Endometrial microvascular endothelial cells (primary cell): Measurements from ENCODE around the gene PROX1. TPM values are rescaled to one million over a fixed set of nuclear protein-coding genes. Genes with fewer than 3 reads are reported as not detected.

Experiments
- in situ Hi-C: cut with HindIII; loops from 2 replicates; pipeline ENCODE4 v1.10.0; 2017; ENCODE audit warnings: low sequenced_read_pairs, low pct_unique_long_range_greater_than_20kb; ENCODE audit errors: inconsistent ontology term
- total RNA-seq: library from RNA; depleted of rRNA; stranded (reverse); fragments of >200 nt; gene quantifications from one replicate; pipeline ENCODE4 v1.2.3, GENCODE V29; 2015; ENCODE audit errors: inconsistent ontology term

PROX1 gene
- total RNA-seq, 1 donor from 2014 or later, result not detected

DNA sequence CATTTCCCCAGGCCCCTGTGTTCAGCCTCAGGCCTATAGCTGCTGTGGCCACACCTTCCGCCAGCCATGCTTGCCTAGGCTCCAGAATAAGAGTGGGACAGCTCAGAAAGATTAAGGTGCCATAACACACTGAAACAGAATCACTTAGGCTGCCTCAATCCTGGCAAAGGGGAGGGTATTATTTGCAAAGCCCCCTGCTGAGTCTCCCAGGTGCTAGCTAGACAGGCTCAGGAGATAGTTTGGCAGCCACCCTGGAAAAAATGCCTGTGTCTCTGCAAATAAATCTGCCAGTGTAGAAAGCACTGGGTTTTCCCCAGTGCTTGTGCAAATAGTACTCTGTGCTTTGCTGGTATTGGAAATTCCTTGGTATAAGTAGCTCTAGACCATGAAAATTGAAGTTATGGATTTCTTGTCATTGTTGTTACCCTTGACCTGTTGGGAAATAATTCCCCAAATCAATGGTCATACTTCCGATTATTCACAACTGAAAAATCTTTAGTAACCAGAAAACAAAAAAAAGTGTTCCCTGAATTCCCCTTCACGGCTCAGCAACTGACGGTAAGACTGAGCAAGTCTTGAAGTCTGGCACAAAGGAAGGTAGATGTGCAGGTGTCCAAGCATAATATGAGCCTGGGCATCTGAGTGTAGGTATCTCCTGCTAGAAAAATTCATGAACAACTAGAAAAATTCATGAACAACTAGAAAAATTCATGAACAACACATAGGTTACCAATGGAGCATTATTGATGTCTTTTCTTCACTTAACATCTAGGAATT, 56.9 kb downstream of the PROX1 start:
- in situ Hi-C loops, result no loop called here

DNA sequence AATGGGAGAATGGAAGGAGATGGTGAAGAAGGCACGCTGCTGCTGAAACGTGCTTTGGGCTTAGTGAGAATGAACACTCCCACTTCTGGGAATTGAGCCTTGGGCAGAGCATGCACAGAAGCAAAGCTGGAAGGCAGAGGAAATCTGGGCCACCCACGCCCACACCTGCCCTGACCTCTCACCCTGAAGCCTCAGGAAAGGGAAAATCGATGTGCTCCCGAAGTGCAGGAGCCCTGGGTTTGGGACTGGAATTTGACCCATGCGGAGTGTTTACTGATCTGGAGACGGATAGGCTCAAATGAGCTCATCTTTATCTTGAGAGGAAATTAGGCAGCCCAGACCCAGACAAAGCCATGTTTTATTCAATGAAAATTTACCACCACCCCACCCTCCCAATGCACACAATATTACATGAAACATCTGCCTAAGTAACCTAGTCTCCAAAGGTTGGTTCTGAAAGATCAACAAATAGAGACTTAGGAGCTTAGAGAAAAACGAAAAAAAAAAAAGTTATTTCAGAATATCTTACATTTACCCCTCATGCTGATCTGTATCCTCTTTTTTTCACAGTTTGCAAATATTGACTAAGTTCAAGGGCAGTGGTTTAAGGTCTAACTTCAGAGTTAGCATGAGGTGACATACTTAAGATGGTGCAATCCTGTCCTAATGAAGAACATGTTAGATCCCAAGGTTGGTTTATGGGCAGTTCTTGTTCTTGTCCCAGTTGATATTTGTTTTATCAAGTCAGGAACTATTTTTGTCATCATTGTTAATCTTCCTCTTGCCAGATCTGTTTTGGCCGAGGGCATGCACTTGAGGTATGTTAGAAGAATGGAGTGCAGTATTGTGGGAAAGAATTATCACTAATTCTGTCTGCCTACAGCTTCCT, 63.0 kb downstream of the PROX1 start:
- in situ Hi-C loops, result no loop called here

DNA sequence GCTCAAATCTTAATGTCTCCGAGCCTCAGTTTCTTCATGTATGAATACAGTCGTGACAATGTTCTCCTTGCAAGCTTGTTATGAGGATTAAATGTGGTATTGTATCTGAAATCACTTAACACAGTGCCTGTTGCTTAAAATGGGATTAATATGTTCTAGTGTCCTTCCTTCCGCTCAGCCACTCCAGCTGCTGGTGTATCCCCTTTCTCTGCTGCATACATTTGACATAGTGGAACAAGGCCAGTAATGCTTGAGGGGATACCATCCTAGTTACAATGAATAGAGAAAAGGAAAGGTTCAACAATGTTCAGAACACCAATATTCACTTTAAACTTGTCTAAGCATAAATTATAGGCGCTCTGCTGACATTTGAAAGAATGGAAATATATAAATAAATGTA, 64.0 kb downstream of the PROX1 start:
- in situ Hi-C loops, result no loop called here

GRCh38 chr1:214058076-214058475, 70.3 kb downstream of the PROX1 start:
- in situ Hi-C loops, result no loop called here

DNA sequence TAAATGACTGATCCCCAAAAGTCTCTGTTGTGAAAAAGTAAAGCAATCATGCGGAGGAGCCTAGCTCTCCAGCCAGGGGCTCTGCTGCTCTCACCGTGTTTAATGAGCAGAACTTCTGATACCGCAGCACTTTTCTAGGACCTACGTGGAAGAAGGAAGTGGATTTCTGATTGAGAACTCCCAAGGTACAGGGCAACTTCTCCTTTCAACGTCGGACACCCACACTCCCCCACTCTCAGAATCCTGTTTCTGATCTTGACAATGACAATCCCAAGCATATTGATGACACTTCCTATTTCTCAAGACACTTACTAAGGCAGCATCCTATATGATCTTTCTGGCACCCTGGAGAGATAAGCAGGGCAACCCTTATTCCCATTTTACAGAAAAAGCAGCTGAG, 78.4 kb downstream of the PROX1 start:
- in situ Hi-C loops, result no loop called here

DNA sequence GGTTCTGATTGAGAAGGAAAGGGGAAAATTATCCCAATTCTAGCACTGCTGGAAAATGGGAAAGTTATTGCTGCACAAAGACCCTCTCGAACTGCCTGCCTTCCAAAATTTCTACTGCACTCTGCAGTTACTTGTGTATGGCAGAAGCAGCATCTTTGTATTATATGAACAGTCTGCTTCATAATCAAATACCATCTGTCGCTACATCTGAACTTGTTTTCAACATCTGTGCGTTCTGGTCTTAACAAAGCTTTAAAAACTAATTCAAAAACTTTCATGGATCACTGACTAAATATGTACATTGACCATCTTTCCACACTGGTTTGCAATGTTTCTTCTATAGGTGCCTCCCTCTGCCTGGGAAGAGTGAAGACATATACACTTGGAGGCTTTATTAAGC, 79.2 kb downstream of the PROX1 start:
- in situ Hi-C loops, result no loop called here

DNA sequence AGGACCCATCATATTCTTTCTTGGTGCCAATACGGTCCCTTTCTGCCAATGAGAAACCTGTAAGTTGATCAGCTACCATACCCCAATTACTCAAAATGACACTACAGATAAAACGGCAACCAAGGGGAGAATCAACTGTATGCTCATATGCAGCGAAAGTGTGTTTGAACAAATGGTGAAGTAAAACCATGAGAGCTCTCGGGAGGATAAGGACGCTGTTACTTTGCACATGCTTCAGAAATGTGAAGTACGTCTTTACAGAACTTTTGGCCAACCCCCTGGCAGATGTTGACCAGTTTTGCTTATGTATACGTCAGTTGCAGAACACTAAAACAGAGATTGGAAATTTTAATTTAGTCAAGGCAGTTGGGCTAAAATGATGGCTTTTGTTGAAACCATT, 79.6 kb downstream of the PROX1 start:
- in situ Hi-C loops, result no loop called here

DNA sequence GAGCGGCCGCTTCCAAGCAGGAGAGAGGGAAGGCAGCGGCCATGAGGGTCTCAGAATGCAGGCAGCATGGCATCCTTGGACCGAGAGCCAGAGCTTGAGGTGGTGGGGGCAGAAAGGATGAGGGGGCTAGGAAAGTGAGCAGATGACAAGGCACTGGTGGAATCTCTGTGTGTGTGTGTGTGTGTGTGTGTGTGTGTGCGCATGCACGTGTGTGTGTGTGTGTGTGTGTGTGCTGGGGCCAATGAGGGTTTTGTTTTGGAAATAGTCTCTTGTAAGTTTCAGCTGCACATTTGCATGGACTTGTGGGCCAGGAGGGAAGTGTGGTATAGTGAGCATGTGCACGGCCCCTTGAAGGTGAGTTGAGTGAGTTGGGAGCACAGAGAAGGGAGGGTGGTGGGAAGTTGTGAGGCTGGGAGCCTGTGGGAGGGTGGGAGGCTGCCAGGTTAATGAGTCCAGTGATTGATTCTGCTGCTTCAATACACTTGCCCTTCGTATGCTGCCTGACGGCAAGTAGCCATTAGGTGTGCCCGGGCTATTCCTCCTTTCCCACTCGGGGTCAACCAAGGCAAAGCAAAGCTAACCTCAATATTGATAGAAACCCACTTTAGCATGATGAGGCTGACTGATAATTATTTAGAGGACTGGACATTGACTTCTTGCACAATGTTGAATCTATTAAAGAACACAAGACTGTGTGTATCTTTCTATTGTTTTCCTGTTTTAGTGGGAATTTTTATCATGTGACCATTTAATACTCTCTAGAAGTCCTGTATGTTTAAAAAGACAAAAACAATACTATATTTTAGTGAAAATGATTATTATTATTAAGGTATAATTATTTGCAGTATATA, 80.3 kb downstream of the PROX1 start:
- in situ Hi-C loops, result no loop called here

DNA sequence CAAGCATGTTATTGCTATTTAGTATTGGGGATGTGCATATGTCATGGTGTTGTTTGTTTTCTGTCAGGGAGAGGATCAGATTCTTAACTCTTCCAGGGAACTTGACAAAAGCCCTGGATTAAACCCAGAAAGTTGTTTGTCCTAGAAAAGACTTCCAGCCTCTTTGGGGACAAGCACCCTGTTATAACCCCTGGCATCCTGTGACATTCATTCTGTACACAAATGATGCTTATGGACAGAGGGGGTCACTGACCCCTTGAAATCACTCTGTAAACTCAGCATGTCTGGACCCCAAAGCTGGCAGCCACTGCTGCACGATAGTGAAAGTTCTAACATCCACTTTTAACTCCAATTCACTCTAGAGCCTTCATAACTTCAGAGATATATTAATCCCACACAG, 81.2 kb downstream of the PROX1 start:
- in situ Hi-C loops, result no loop called here

DNA sequence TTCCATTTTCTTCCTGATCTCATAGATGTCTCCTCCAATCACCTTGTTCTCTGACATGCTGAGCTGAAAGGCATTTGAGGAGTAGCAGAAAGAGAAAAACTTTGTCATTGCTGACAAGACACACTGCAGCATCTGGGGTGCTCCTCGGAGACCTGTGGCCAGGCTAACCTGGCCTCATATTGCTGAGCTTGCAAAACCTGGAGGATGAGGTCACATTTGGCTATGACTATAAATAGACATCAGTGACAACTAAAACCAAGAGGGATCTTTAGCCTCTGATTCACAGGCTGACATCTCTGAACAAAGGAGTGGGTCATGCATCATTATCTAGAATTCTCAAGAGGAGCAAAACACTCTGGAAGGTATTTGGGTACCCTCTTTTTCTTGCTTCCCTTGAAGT, 83.7 kb downstream of the PROX1 start:
- in situ Hi-C loops, result no loop called here

DNA sequence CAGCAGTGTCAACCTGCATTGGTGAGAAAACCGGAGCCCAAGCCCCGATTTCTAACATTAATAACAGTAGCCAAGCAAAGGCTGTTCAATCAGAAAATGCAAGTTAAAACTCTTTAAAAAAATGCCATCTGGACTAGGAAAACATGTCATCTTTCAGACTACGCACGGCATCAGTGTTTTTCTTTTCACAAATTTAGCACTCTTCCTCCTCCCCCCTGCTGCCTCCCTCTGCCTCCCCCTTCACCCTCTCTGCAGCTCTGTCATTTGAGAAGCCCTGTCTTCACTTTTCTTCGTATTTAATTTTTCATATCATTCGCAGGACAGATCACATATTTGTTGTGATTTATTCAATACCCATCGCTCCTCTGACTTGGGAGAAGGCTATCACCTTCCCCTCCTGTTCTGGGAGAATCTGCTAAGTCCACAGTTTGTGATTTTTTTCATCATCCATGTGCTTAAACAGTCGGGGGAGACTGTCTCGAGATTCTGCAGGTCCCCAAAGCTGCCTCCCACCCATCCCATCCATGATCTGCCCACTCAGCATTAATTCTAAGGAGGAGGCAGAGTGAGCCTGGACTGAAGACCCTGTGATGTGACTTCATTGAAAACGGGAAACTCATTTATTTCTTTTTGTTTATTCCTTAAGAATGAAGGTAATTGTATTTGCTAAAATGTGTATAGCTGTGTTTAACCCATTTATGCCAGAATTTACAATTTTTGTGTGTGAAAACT, 84.8 kb downstream of the PROX1 start:
- in situ Hi-C loops, result no loop called here

- in situ Hi-C loops, result no loop called here
Measured at GRCh38 chr1:214074477-214074876, 86.7 kb downstream of the PROX1 start.

- in situ Hi-C loops, result no loop called here
Measured at GRCh38 chr1:214075305-214075998, 87.7 kb downstream of the PROX1 start.

- in situ Hi-C loops, result no loop called here
Measured at GRCh38 chr1:214075999-214076707, 88.4 kb downstream of the PROX1 start.

- in situ Hi-C loops, result no loop called here
Measured at GRCh38 chr1:214076708-214077065, 88.9 kb downstream of the PROX1 start.

- in situ Hi-C loops, result no loop called here
Measured at GRCh38 chr1:214078950-214079349, 91.2 kb downstream of the PROX1 start.

GRCh38 chr1:214085325-214085724, 97.6 kb downstream of the PROX1 start:
- in situ Hi-C loops, result no loop called here

DNA sequence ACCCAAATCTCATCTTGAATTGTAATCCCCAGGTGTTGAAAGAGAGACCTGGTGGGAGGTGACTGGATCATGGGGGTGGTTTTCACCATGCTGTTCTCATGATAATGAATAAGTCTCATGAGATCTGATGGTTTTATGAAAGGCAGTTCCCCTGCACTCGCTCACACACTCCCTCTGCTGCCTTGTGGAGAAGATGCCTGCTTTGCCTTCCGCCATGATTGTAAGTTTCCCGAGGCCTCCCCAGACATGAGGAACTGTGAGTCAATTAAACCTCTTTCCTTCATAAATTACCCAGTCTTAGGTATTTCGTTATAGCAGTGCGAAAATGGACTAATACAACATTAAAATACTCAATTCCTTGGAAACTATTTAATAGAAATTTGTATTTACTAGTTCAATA, 99.2 kb downstream of the PROX1 start:
- in situ Hi-C loops, result no loop called here
